T-helper 17 cell (primary cell): Measurements from ENCODE around the gene SMG7. TPM values are rescaled to one million over a fixed set of nuclear protein-coding genes. Genes with fewer than 3 reads are reported as not detected.
A peak's percentile ranks its signal among the peaks of the same experiment; 100 is the strongest.

Experiments
- ATAC-seq: fragments of 150-1000 bp; cut with Tn5 transposase; 2 replicates; pipeline ENCODE4 v1.10.0; 2021; ENCODE audit warnings: mild to moderate bottlenecking, moderate library complexity
- DNase-seq, 3 donors: peaks; one replicate each; pipeline versions ENCODE4 v3.0.0 to v3.0.0-alpha.2; 2020 to 2021
- H3K9me3 ChIP-seq: one replicate; pipeline ENCODE4 v1.7.0; 2013; ENCODE audit warnings: low read length, mild to moderate bottlenecking; ENCODE audit not compliant: control insufficient read depth, poor library complexity, severe bottlenecking
- H3K27ac Mint-ChIP-seq: one replicate; pipeline ENCODE4 v1.8.0; 2022; ENCODE audit warnings: mild to moderate bottlenecking, moderate library complexity, mixed read lengths
- H3K27me3 Mint-ChIP-seq: one replicate; pipeline ENCODE4 v1.8.0; 2022; ENCODE audit warnings: mixed read lengths
- H3K36me3 Mint-ChIP-seq: one replicate; pipeline ENCODE4 v1.8.0; 2022; ENCODE audit warnings: low read depth, mixed read lengths
- H3K4me1 Mint-ChIP-seq: one replicate; pipeline ENCODE4 v1.8.0; 2022; ENCODE audit warnings: mild to moderate bottlenecking, mixed read lengths
- H3K4me3 Mint-ChIP-seq: one replicate; pipeline ENCODE4 v1.8.0; 2022; ENCODE audit warnings: mild to moderate bottlenecking, moderate library complexity, mixed read lengths
- total RNA-seq, 4 donors: library from RNA in 2 of 4; stranded (reverse) in 2 of 4; gene quantifications; one replicate each; pipeline ENCODE4 v1.2.3 and lab custom pipeline; 2022 to 2026

SMG7 gene
- total RNA-seq, 2 donors from 2014 or later = 50.6 to 51.0 TPM

GRCh38 chr1:183543619-183544204 lies 71.4 kb downstream of the SMG7 start:
- DNase-seq = no peak
- Mint-ChIP-seq H3K36me3 (peaks cover 26% of the 10 kb centered on the region), H3K27me3 (no peaks in the 10 kb centered on the region), H3K4me3 (no peak overlapping the region), H3K4me1 (peaks cover 19% of the 10 kb centered on the region), H3K27ac (peak overlapping the region; percentile 70)
- peak; percentile 91 for ATAC-seq
- no peaks in the 10 kb centered on the region for H3K9me3 ChIP-seq

- Mint-ChIP-seq H3K4me3 (no peak overlapping the region), H3K27me3 (no peaks in the 10 kb centered on the region), H3K4me1 (peaks cover 15% of the 10 kb centered on the region), H3K27ac (peak overlapping the region; percentile 70), H3K36me3 (peaks cover 19% of the 10 kb centered on the region)
- ATAC-seq (no peak), DNase-seq (no peak)
- no peaks in the 10 kb centered on the region for H3K9me3 ChIP-seq
These were observed 72.4 kb downstream of the SMG7 start for GRCh38 chr1:183544598-183545297.

GRCh38 chr1:183546427-183546826 lies 74.1 kb downstream of the SMG7 start:
- Mint-ChIP-seq H3K4me1 (peaks cover 12% of the 10 kb centered on the region), H3K4me3 (no peak overlapping the region), H3K27me3 (no peaks in the 10 kb centered on the region), H3K36me3 (peaks cover 18% of the 10 kb centered on the region), H3K27ac (no peak overlapping the region)
- DNase-seq = no peak
- ATAC-seq = no peak
- no peaks in the 10 kb centered on the region for H3K9me3 ChIP-seq

GRCh38 chr1:183548116-183548515 lies 75.8 kb downstream of the SMG7 start:
- no peak overlapping the region for H3K4me3 Mint-ChIP-seq
- no peaks in the 10 kb centered on the region for H3K9me3 ChIP-seq
- peak overlapping the region; percentile 75 for H3K27ac Mint-ChIP-seq
- ATAC-seq = no peak
- H3K36me3 Mint-ChIP-seq = peaks cover 14% of the 10 kb centered on the region
- H3K27me3 Mint-ChIP-seq = no peaks in the 10 kb centered on the region
- DNase-seq = no peak
- H3K4me1 Mint-ChIP-seq = peaks cover 8% of the 10 kb centered on the region

GRCh38 chr1:183550915-183551314 lies 78.6 kb downstream of the SMG7 start:
- DNase-seq = no peak
- peaks cover 13% of the 10 kb centered on the region for H3K36me3 Mint-ChIP-seq
- H3K4me1 Mint-ChIP-seq = peaks cover 11% of the 10 kb centered on the region
- H3K27me3 Mint-ChIP-seq = no peaks in the 10 kb centered on the region
- H3K9me3 ChIP-seq = no peaks in the 10 kb centered on the region
- H3K4me3 Mint-ChIP-seq = no peak overlapping the region
- ATAC-seq = no peak
- H3K27ac Mint-ChIP-seq = no peak overlapping the region

- H3K4me3 Mint-ChIP-seq = no peak overlapping the region
- H3K27ac Mint-ChIP-seq = no peak overlapping the region
- ATAC-seq = no peak
- peaks cover 9% of the 10 kb centered on the region for H3K36me3 Mint-ChIP-seq
- peaks cover 11% of the 10 kb centered on the region for H3K4me1 Mint-ChIP-seq
- no peak for DNase-seq
- H3K27me3 Mint-ChIP-seq = no peaks in the 10 kb centered on the region
- H3K9me3 ChIP-seq = no peaks in the 10 kb centered on the region
These were observed 79.6 kb downstream of the SMG7 start for GRCh38 chr1:183551924-183552323.

- ATAC-seq (no peak), DNase-seq (no peak)
- H3K9me3 ChIP-seq = no peaks in the 10 kb centered on the region
- Mint-ChIP-seq H3K27ac (no peak overlapping the region), H3K27me3 (no peaks in the 10 kb centered on the region), H3K4me3 (no peak overlapping the region), H3K4me1 (peaks cover 9% of the 10 kb centered on the region), H3K36me3 (peaks cover 7% of the 10 kb centered on the region)
These were observed 80.1 kb downstream of the SMG7 start for GRCh38 chr1:183552441-183552840.

- H3K27me3 Mint-ChIP-seq = no peaks in the 10 kb centered on the region
- ATAC-seq = no peak
- H3K27ac Mint-ChIP-seq = peak overlapping the region; percentile 41
These were observed 80.6 kb downstream of the SMG7 start for GRCh38 chr1:183552891-183553290.

GRCh38 chr1:183553331-183553730 lies 81.0 kb downstream of the SMG7 start:
- Mint-ChIP-seq H3K4me1 (peaks cover 9% of the 10 kb centered on the region), H3K36me3 (peaks cover 8% of the 10 kb centered on the region), H3K27me3 (no peaks in the 10 kb centered on the region), H3K27ac (peak overlapping the region; percentile 41), H3K4me3 (no peak overlapping the region)
- ATAC-seq (no peak), DNase-seq (no peak)
- no peaks in the 10 kb centered on the region for H3K9me3 ChIP-seq

More at GRCh38 chr1:183552891-183553290, 80.6 kb downstream of the SMG7 start:
- DNase-seq = no peak
- Mint-ChIP-seq H3K36me3 (peaks cover 8% of the 10 kb centered on the region), H3K4me3 (no peak overlapping the region), H3K4me1 (peaks cover 9% of the 10 kb centered on the region)
- H3K9me3 ChIP-seq = no peaks in the 10 kb centered on the region

GRCh38 chr1:183553764-183554163 lies 81.5 kb downstream of the SMG7 start:
- Mint-ChIP-seq H3K4me1 (peaks cover 9% of the 10 kb centered on the region), H3K27ac (peak overlapping the region; percentile 41), H3K4me3 (no peak overlapping the region), H3K27me3 (no peaks in the 10 kb centered on the region), H3K36me3 (peaks cover 8% of the 10 kb centered on the region)
- no peak for ATAC-seq
- H3K9me3 ChIP-seq = no peaks in the 10 kb centered on the region
- DNase-seq = no peak

GRCh38 chr1:183554577-183554976 lies 82.3 kb downstream of the SMG7 start:
- Mint-ChIP-seq H3K4me1 (peaks cover 9% of the 10 kb centered on the region), H3K27ac (no peak overlapping the region), H3K27me3 (no peaks in the 10 kb centered on the region), H3K36me3 (peaks cover 8% of the 10 kb centered on the region), H3K4me3 (no peak overlapping the region)
- ATAC-seq = no peak
- DNase-seq = no peak
- no peaks in the 10 kb centered on the region for H3K9me3 ChIP-seq

- no peaks in the 10 kb centered on the region for H3K9me3 ChIP-seq
- no peak for ATAC-seq
- Mint-ChIP-seq H3K36me3 (peaks cover 2% of the 10 kb centered on the region), H3K4me3 (no peak overlapping the region), H3K27me3 (no peaks in the 10 kb centered on the region), H3K27ac (no peak overlapping the region), H3K4me1 (peaks cover 8% of the 10 kb centered on the region)
- DNase-seq = no peak
These were observed 86.8 kb downstream of the SMG7 start for GRCh38 chr1:183559061-183559460.

- ATAC-seq (no peak), DNase-seq (no peak)
- no peak overlapping the region for H3K27ac Mint-ChIP-seq
- H3K27me3 Mint-ChIP-seq = no peaks in the 10 kb centered on the region
- H3K4me3 Mint-ChIP-seq = no peak overlapping the region
- H3K36me3 Mint-ChIP-seq = no peaks in the 10 kb centered on the region
- no peaks in the 10 kb centered on the region for H3K9me3 ChIP-seq
- H3K4me1 Mint-ChIP-seq = peaks cover 8% of the 10 kb centered on the region
These were observed 90.4 kb downstream of the SMG7 start for GRCh38 chr1:183562701-183563100.

GRCh38 chr1:183565261-183565660 lies 93.0 kb downstream of the SMG7 start:
- no peak for ATAC-seq
- no peak overlapping the region for H3K27ac Mint-ChIP-seq

More at GRCh38 chr1:183565261-183565660, 93.0 kb downstream of the SMG7 start:
- no peaks in the 10 kb centered on the region for H3K9me3 ChIP-seq
- Mint-ChIP-seq H3K4me3 (peak overlapping the region; percentile 19), H3K36me3 (no peaks in the 10 kb centered on the region), H3K4me1 (peaks cover 10% of the 10 kb centered on the region), H3K27me3 (no peaks in the 10 kb centered on the region)
- DNase-seq = no peak
